PC-3 (cell line): ENCODE data around the gene D2HGDH. TPM values are rescaled to one million over a fixed set of nuclear protein-coding genes. Genes with fewer than 3 reads are reported as not detected.

Source experiments
- ATAC-seq: fragments of 200-7000 bp; cut with Tn5 transposase; 2 replicates; pipeline ENCODE4 v1.9.1; 2020; ENCODE audit warnings: mild to moderate bottlenecking, moderate library complexity
- BruUV-seq: library from RNA; stranded (reverse); fragments of 400-500 nt; replicated peaks from 2 replicates; lab custom pipeline; 2021; lab: Mats Ljungman, UMichigan
- CTCF ChIA-PET: fragments of 300-600 bp; sonication (Branson Sonifier 250); formaldehyde crosslinking; loops from one replicate; lab custom pipeline; 2022; ENCODE audit warnings: antibody characterized with exemption; lab: Charles Lee
- POLR2A ChIA-PET: fragments of 300-600 bp; sonication (Branson Sonifier 250); formaldehyde crosslinking; loops from one replicate; lab custom pipeline; 2022; ENCODE audit warnings: antibody characterized with exemption; ENCODE audit not compliant: unreplicated experiment; lab: Charles Lee
- DNase-seq: peaks from one replicate; pipeline ENCODE4 v3.0.0-alpha.2; 2015
- H2AFZ ChIP-seq: fragments of 300-600 bp; sonication (generic); 2 replicates; pipeline ENCODE4 v1.6.0; 2016; ENCODE audit warnings: antibody characterized with exemption, low read length
- H3F3A ChIP-seq: fragments of 300-600 bp; sonication (generic); one replicate; pipeline ENCODE4 v1.6.0; 2017; ENCODE audit warnings: antibody characterized with exemption, low read length, control low read depth, mild to moderate bottlenecking; ENCODE audit not compliant: unreplicated experiment
- H3K27ac ChIP-seq: fragments of 300-600 bp; sonication (generic); 2 replicates; pipeline ENCODE4 v1.5.1; 2016; ENCODE audit warnings: mild to moderate bottlenecking, low read length
- H3K27me3 ChIP-seq: fragments of 300-600 bp; sonication (generic); 2 replicates; pipeline ENCODE4 v1.6.1; 2016; ENCODE audit warnings: low read length, mixed read lengths
- H3K36me3 ChIP-seq: fragments of 300-600 bp; sonication (generic); 2 replicates; pipeline ENCODE4 v1.6.1; 2016; ENCODE audit warnings: low read depth, mixed run types, low read length, mixed read lengths
- H3K4me1 ChIP-seq: fragments of 300-600 bp; sonication (generic); 2 replicates; pipeline ENCODE4 v1.5.1; 2016; ENCODE audit warnings: low read length; ENCODE audit not compliant: insufficient read depth
- H3K4me2 ChIP-seq: fragments of 300-600 bp; sonication (generic); 2 replicates; pipeline ENCODE4 v1.6.0; 2016; ENCODE audit warnings: low read length
- H3K4me3 ChIP-seq: fragments of 300-600 bp; sonication (generic); 2 replicates; pipeline ENCODE4 v1.5.1; 2016; ENCODE audit warnings: mild to moderate bottlenecking, low read length, mixed read lengths
- H3K79me2 ChIP-seq: fragments of 300-600 bp; sonication (generic); 2 replicates; pipeline ENCODE4 v1.6.1; 2017; ENCODE audit warnings: low read length, mixed read lengths
- H3K9ac ChIP-seq: fragments of 300-600 bp; sonication (generic); 2 replicates; pipeline ENCODE4 v1.6.0; 2016; ENCODE audit warnings: mild to moderate bottlenecking, low read length
- H3K9me2 ChIP-seq: fragments of 300-600 bp; sonication (generic); replicated peaks from 2 replicates; pipeline ENCODE4 v1.6.1; 2016; ENCODE audit warnings: mixed run types, low read length, mixed read lengths
- H3K9me3 ChIP-seq: fragments of 300-600 bp; sonication (generic); 2 replicates; pipeline ENCODE4 v1.6.1; 2016; ENCODE audit warnings: low read length, mixed read lengths
- H4K20me1 ChIP-seq: fragments of 300-600 bp; sonication (generic); 2 replicates; pipeline ENCODE4 v1.6.1; 2016; ENCODE audit warnings: low read length, mixed read lengths
- CTCF ChIP-seq: fragments of 300-600 bp; sonication (generic); conservative IDR thresholded peaks from 2 replicates; pipeline ENCODE4 v1.5.1; 2017; ENCODE audit warnings: antibody characterized with exemption, low read depth, mild to moderate bottlenecking, low read length
- EZH2 ChIP-seq: fragments of 300-600 bp; sonication (generic); IDR thresholded peaks from one replicate; pipeline ENCODE4 v1.6.1; 2017; ENCODE audit warnings: antibody characterized with exemption, mild to moderate bottlenecking, low read length; ENCODE audit not compliant: unreplicated experiment
- EZH2phosphoT487 ChIP-seq: fragments of 300-600 bp; sonication (generic); IDR thresholded peaks from 2 replicates; pipeline ENCODE4 v1.6.1; 2018; ENCODE audit warnings: mild to moderate bottlenecking, antibody characterized with exemption, low read length, borderline replicate concordance
- intact Hi-C: fragments of 100-400 bp; cut with micrococcal nuclease; formaldehyde crosslinking; loops from 2 replicates; pipeline ENCODE4 v1.9.0; 2023
- total RNA-seq: library from RNA; depleted of rRNA; stranded (reverse); fragments of >200 nt; gene quantifications from 2 replicates; pipeline ENCODE4 v1.2.3, GENCODE V29; 2014

Gene D2HGDH
- total RNA-seq, 1 experiment from 2014 or later: 28.5 TPM

- Histone ChIP-seq H3K9me3 (no peaks in the 10 kb centered on the region), H4K20me1 (no peaks in the 10 kb centered on the region), H3K36me3 (no peaks in the 10 kb centered on the region), H3K9me2 (no peaks in the 10 kb centered on the region), H3K9ac (no peak overlapping the region), H3K27me3 (no peaks in the 10 kb centered on the region), H3K4me3 (no peak overlapping the region), H3K79me2 (no peaks in the 10 kb centered on the region), H3F3A (no peaks in the 10 kb centered on the region), H3K27ac (no peak overlapping the region), H2AFZ (no peak overlapping the region), H3K4me2 (no peak overlapping the region), H3K4me1 (no peaks in the 10 kb centered on the region)
- DNase-seq (no peak), ATAC-seq (no peak)
- ChIA-PET POLR2A (no interaction called here), CTCF (no interaction called here)
- TF ChIP-seq EZH2phosphoT487: no peak
- intact Hi-C loops: no loop called here
- BruUV-seq: no TSS peak
These were observed 17.3 kb downstream of the D2HGDH start for GRCh38 chr2:241751776-241752175.

- no peak for ATAC-seq
- POLR2A ChIA-PET: no interaction called here
- intact Hi-C loops: no loop called here
These were observed 17.8 kb downstream of the D2HGDH start for GRCh38 chr2:241752253-241752652.

GRCh38 chr2:241752689-241753276, 18.4 kb downstream of the D2HGDH start:
- BruUV-seq: no TSS peak
- H3K27me3 ChIP-seq: no peaks in the 10 kb centered on the region
- CTCF ChIA-PET: no interaction called here
- no peak for DNase-seq
- no peak overlapping the region for H3K27ac ChIP-seq
- no peak overlapping the region for H2AFZ ChIP-seq
- H4K20me1 ChIP-seq: no peaks in the 10 kb centered on the region
- POLR2A ChIA-PET: no interaction called here
- H3K9ac ChIP-seq: no peak overlapping the region
- no peaks in the 10 kb centered on the region for H3F3A ChIP-seq
- H3K4me1 ChIP-seq: no peaks in the 10 kb centered on the region
- no peak for ATAC-seq
- H3K4me3 ChIP-seq: no peak overlapping the region
- H3K9me2 ChIP-seq: no peaks in the 10 kb centered on the region
- H3K4me2 ChIP-seq: no peak overlapping the region
- TF ChIP-seq EZH2phosphoT487: no peak
- TF ChIP-seq EZH2: no peak
- no peak for TF ChIP-seq CTCF
- no peaks in the 10 kb centered on the region for H3K9me3 ChIP-seq
- H3K36me3 ChIP-seq: no peaks in the 10 kb centered on the region
- intact Hi-C loops: no loop called here
- no peaks in the 10 kb centered on the region for H3K79me2 ChIP-seq

More at GRCh38 chr2:241752253-241752652, 17.8 kb downstream of the D2HGDH start:
- Histone ChIP-seq H3K27ac (no peak overlapping the region), H3K9me2 (no peaks in the 10 kb centered on the region), H3K9me3 (no peaks in the 10 kb centered on the region), H3K4me1 (no peaks in the 10 kb centered on the region), H3K36me3 (no peaks in the 10 kb centered on the region), H3K79me2 (no peaks in the 10 kb centered on the region), H3K9ac (no peak overlapping the region), H4K20me1 (no peaks in the 10 kb centered on the region), H3K4me2 (no peak overlapping the region), H3K27me3 (no peaks in the 10 kb centered on the region), H3K4me3 (no peak overlapping the region), H3F3A (no peaks in the 10 kb centered on the region), H2AFZ (no peak overlapping the region)
- DNase-seq: no peak
- no TSS peak for BruUV-seq
- CTCF ChIA-PET: no interaction called here
- TF ChIP-seq EZH2 (no peak), CTCF (no peak), EZH2phosphoT487 (no peak)
